GM13977 (cell line): ENCODE measurements around the gene ZNF574.

Source experiments
- DNase-seq: peaks from one replicate; pipeline ENCODE4 v3.0.0; 2012; ENCODE audit warnings: low spot score
- in situ Hi-C: fragments of 300-500 bp; cut with MboI; formaldehyde crosslinking; loops from one replicate; pipeline ENCODE4 v1.12.0; 2022; ENCODE audit warnings: low sequenced_read_pairs, low pct_unique_long_range_greater_than_20kb, mixed read lengths, inconsistent platforms; ENCODE audit not compliant: unreplicated experiment
- TF ChIP-seq, protein P1 (sequence below): IDR thresholded peaks from 2 replicates; pipeline ENCODE4 v1.5.1; 2012; ENCODE audit warnings: mild to moderate bottlenecking, control low read depth; ENCODE audit not compliant: insufficient read depth; ENCODE audit errors: extremely low read depth, missing control alignments

ZNF574 gene

GRCh38 chr19:42111384-42111783 lies 35.4 kb downstream of the ZNF574 start:
- in situ Hi-C loops: loop anchor here (5.0 to 25.0 kb wide), 2 partner anchors 76 to 176 kb away; no protein-coding TSS in a partner anchor
- TF ChIP-seq, protein P1, sequence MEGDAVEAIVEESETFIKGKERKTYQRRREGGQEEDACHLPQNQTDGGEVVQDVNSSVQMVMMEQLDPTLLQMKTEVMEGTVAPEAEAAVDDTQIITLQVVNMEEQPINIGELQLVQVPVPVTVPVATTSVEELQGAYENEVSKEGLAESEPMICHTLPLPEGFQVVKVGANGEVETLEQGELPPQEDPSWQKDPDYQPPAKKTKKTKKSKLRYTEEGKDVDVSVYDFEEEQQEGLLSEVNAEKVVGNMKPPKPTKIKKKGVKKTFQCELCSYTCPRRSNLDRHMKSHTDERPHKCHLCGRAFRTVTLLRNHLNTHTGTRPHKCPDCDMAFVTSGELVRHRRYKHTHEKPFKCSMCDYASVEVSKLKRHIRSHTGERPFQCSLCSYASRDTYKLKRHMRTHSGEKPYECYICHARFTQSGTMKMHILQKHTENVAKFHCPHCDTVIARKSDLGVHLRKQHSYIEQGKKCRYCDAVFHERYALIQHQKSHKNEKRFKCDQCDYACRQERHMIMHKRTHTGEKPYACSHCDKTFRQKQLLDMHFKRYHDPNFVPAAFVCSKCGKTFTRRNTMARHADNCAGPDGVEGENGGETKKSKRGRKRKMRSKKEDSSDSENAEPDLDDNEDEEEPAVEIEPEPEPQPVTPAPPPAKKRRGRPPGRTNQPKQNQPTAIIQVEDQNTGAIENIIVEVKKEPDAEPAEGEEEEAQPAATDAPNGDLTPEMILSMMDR: no peak
- DNase-seq: no peak

DNA sequence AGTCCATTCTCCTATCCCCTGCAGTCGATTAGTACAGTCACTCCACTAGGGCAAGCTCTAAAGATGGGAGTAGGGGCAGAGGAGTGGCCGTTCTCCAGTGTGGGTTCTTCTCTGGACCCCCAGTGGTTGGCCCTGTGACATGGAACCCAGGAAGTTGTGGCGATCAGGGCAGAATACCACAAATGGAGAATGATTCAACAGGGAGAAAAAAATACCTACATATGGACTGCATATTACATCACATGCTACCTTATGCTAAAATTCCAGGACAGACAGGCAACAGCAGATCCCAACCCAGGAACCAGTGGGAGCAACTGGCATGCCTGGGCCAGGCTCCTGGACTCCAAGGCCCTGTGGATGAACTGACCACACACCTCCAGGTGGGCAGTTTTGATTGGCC lies 35.8 kb downstream of the ZNF574 start:
- no peak for DNase-seq
- TF ChIP-seq, protein P1: no peak
- in situ Hi-C loops: loop anchor here (5.0 to 25.0 kb wide), 2 partner anchors 75 to 175 kb away; no protein-coding TSS in a partner anchor

DNA sequence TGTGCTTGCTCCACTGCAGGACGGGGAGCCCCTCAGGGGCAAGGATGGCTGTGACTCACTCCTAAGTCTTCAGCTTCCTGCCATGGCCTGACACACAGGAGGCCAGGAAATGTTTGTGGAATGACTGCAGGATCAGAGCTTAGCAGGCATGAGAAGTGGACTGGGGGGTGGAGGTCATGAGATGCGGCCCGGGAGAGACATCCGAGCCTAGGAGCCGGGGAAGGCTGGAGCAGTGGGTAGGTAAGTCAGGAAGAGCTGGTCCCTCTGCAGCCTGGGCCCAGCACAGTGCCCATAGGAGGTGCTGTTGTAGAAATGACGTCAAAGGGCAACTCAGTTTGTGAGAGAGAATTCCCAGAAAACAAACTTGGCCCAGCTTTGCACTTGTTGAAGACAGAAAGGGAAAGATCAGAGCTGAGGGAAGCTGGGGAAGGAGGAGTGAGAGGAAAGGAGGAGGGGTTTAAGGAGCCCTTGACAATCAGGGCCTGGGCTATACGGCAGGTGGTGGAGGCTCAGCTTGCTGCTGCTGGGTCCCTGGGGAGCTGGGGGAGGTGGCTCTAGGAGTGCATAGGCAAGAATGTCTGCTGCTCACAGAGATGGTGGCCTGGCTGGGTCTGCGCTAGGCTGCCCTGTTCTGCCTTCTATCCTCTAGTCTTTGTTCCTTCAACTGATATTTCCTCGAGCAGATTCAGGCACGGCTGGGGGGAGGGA lies 37.8 kb downstream of the ZNF574 start:
- peak; percentile 76 for DNase-seq
- TF ChIP-seq, protein P1: peak; percentile 28
- in situ Hi-C loops: loop anchor here (5.0 to 25.0 kb wide), 2 partner anchors 74 to 174 kb away; no protein-coding TSS in a partner anchor

- TF ChIP-seq, protein P1: no peak
- DNase-seq: peak; percentile 81
- in situ Hi-C loops: loop anchor here (5.0 to 25.0 kb wide), 2 partner anchors 73 to 173 kb away; no protein-coding TSS in a partner anchor
Observed at GRCh38 chr19:42114412-42114811, 38.4 kb downstream of the ZNF574 start.

DNA sequence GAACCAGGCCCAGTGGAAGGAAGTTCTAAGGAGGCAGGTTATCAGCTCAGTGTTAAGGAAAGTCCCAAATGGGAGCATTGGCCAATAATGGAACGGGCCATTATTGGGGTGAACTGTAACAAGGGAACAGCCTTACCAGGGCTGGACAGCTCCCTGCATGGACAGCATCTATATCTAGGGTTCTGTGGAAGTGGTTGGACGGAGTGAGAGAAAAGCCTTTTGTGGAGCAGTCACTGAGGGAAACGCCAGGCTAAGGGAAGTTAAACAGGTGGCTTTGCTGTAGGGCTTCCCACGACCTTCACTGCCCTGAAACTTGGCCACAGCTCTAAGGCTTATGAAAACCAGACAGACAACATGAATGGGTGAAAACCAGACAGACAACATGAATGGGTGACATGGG lies 39.3 kb downstream of the ZNF574 start:
- no peak for DNase-seq
- TF ChIP-seq, protein P1: no peak
- in situ Hi-C loops: loop anchor here (25.0 kb wide), 1 partner anchor 172 kb away; no protein-coding TSS in a partner anchor

GRCh38 chr19:42115705-42116104 lies 39.7 kb downstream of the ZNF574 start:
- in situ Hi-C loops: loop anchor here (25.0 kb wide), 1 partner anchor 172 kb away; no protein-coding TSS in a partner anchor
- TF ChIP-seq, protein P1: no peak
- DNase-seq: no peak
